ENCODE measurements around the gene ROPN1L. TPM values are rescaled to one million over a fixed set of nuclear protein-coding genes. Genes with fewer than 3 reads are reported as not detected.

The ROPN1L gene
- total and polyA plus RNA-seq, 10 of the 15 experiments (the other 5 are each of a cell fraction or from before 2014, with no cell fraction given), result 0.07 to 0.38 (median 0.22) TPM; not detected in 6

GRCh38 chr5:10505517-10506095 is 63.9 kb downstream of the ROPN1L start (continued):
- no peak for TF ChIP-seq E4F1 (IDR thresholded peaks at IDR 0.05; ENCODE audit: borderline replicate concordance, partially characterized antibody)
- no peak for TF ChIP-seq MYC (IDR thresholded peaks at IDR 0.05; ENCODE audit: insufficient read depth, insufficient read length, insufficient replicate concordance, low read length, severe bottlenecking)
- no peak for TF ChIP-seq BCLAF1 (IDR thresholded peaks at IDR 0.05)
- TF ChIP-seq BHLHE40 (IDR thresholded peaks at IDR 0.05; ENCODE audit: borderline replicate concordance in 1 of 2, low read depth in 2 of 2, low read length in 1 of 2), result peak in 1 of 2 experiments; percentile 48; a peak in 1 of 4 replicates
- 0 out of 2 replicates have a peak, but pooled peaks have one; percentile 32 for TF ChIP-seq PML (IDR thresholded peaks at IDR 0.05; ENCODE audit: low read length)
- 0 out of 2 replicates have a peak, but pooled peaks have one; percentile 48 for TF ChIP-seq MLLT1 (IDR thresholded peaks at IDR 0.05)
- 0 out of 2 replicates have a peak, but pooled peaks have one; percentile 7 for TF ChIP-seq BMI1 (IDR thresholded peaks at IDR 0.05; ENCODE audit: borderline replicate concordance)
- peak; percentile 98 for TF ChIP-seq SPI1 (IDR thresholded peaks at IDR 0.05; ENCODE audit: borderline replicate concordance, insufficient read depth, low read depth, low read length)
- peak; percentile 43 for TF ChIP-seq RUNX3 (IDR thresholded peaks at IDR 0.05; ENCODE audit: low read length)
- TF ChIP-seq ATF2 (IDR thresholded peaks at IDR 0.05; ENCODE audit: low read length), result peak; percentile 34; the same call in 1 of the 2 replicates
- no peak for TF ChIP-seq JUNB (IDR thresholded peaks at IDR 0.05)

All from GM12878 (cell line).